ENCODE data around the gene CCDC117. TPM values are rescaled to one million over a fixed set of nuclear protein-coding genes. Genes with fewer than 3 reads are reported as not detected.

CCDC117 gene
- total RNA-seq, 2 donors from 2014 or later, result 29.5 to 54.4 TPM

DNA sequence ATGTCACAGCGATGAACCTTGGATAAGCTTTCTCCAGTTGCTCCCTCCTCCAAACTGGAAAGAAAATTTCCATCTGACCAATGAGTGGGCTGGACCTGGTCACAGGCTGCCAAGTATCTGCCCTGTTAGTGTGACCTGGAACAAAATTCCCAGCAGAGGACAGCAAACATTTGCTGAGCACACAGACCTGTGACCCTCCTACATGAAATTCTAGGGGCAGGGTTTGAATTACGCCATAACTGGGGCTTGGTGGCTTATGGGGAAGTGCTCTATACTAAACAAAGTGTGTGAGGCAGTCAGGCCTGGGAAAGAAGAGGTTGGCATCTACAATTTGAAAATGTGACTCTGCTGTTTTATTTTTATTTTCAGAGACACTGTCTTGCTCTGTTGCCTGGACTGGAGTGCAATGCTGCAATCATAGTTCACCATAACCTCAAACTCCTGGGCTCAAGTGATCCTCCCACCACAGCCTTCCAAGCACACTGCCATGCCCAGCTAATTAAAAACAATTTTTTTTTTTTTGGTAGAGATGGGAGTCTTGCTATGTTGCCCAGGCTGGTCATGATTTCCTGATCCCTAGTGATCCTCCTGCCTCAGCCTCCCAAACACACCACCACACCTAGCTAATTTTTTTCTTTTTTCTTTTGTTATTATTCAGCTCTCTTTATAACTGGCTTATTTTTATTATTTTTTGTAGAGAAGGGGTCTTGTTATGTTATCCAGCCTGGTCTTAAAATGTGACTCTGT, 41.5 kb downstream of the CCDC117 start:
- Histone ChIP-seq H3K4me1 (replicated peaks) (peaks cover 21% of the 10 kb centered on the region), H3K27me3 (replicated peaks; ENCODE audit: insufficient read depth) (no peaks in the 10 kb centered on the region), H3K4me3 (no peak overlapping the region), H3K36me3 (no peaks in the 10 kb centered on the region), H3K9me3 (no peaks in the 10 kb centered on the region), H3K27ac (peak overlapping the region; percentile 18 to 58)
- WGBS, result 64% methylated on average over 2 of the region's 2 CpGs
- TF ChIP-seq POLR2A (IDR thresholded peaks at IDR 0.05) (no peak), POLR2AphosphoS5 (IDR thresholded peaks at IDR 0.05) (peak; percentile 18)
- intact Hi-C loops (cut with DNase I), result no loop called here
- no peak for DNase-seq (ENCODE audit: low spot score)

DNA sequence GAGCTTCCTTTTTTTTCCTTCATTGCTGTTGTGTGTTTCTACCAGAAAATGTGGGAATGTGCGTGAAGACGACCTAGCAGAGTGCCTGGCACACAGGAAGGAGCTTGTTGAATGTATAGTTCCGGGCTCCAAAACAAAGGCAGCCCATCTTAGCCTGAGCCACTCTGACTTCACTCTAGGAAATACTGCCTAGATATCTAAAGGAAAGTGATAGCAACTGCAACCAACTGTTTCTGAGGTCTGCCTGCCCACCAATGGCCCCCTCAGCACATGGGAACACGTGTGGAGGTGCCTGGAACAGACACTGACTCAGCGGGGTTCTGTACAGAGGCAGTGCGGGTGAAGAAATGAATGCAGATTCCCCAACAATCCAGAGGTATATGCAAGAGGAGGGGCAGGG, 42.6 kb downstream of the CCDC117 start:
- no peak for TF ChIP-seq POLR2AphosphoS5 (IDR thresholded peaks at IDR 0.05)
- TF ChIP-seq, protein P1, sequence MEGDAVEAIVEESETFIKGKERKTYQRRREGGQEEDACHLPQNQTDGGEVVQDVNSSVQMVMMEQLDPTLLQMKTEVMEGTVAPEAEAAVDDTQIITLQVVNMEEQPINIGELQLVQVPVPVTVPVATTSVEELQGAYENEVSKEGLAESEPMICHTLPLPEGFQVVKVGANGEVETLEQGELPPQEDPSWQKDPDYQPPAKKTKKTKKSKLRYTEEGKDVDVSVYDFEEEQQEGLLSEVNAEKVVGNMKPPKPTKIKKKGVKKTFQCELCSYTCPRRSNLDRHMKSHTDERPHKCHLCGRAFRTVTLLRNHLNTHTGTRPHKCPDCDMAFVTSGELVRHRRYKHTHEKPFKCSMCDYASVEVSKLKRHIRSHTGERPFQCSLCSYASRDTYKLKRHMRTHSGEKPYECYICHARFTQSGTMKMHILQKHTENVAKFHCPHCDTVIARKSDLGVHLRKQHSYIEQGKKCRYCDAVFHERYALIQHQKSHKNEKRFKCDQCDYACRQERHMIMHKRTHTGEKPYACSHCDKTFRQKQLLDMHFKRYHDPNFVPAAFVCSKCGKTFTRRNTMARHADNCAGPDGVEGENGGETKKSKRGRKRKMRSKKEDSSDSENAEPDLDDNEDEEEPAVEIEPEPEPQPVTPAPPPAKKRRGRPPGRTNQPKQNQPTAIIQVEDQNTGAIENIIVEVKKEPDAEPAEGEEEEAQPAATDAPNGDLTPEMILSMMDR (IDR thresholded peaks at IDR 0.05), result no peak
- TF ChIP-seq POLR2A (IDR thresholded peaks at IDR 0.05), result no peak
- Histone ChIP-seq H3K27ac (peak overlapping the region in 1 of 2 donors; percentile 83), H3K4me1 (replicated peaks) (peaks cover 30% of the 10 kb centered on the region), H3K9me3 (no peaks in the 10 kb centered on the region), H3K27me3 (replicated peaks; ENCODE audit: insufficient read depth) (no peaks in the 10 kb centered on the region), H3K4me3 (no peak overlapping the region), H3K36me3 (no peaks in the 10 kb centered on the region)
- intact Hi-C loops (cut with DNase I), result no loop called here
- no peak for DNase-seq (ENCODE audit: low spot score)
- WGBS, result 69% methylated on average over 6 of the region's 6 CpGs

DNA sequence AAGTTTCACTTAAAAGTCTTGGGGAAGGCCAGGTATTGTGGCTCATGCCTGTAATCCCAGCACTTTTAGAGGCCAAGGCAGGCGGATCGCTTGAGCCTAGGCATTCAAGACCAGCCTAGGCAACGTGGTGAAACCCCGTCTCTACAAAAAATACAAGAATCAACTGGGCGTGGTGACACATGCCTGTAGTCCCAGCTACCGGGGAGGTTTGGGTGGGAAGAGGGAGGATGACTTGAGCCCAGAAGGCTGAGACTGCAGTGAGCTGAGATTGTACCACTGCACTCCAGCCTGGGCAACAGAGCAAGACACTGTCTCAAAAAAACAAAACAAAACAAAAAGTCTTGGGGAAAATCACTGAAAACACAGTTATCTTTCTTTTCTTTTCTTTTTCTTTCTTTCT, 43.2 kb downstream of the CCDC117 start:
- no peaks in the 10 kb centered on the region for H3K36me3 ChIP-seq
- WGBS, result 84% methylated on average over 6 of the region's 6 CpGs
- H3K27ac ChIP-seq, result peak overlapping the region; percentile 21 to 83
- peaks cover 30% of the 10 kb centered on the region for H3K4me1 ChIP-seq (replicated peaks)
- DNase-seq (ENCODE audit: low spot score), result no peak
- no peak for TF ChIP-seq POLR2AphosphoS5 (IDR thresholded peaks at IDR 0.05)
- no peak for TF ChIP-seq POLR2A (IDR thresholded peaks at IDR 0.05)
- TF ChIP-seq, protein P1 (IDR thresholded peaks at IDR 0.05), result no peak
- no peak overlapping the region for H3K4me3 ChIP-seq
- no peaks in the 10 kb centered on the region for H3K9me3 ChIP-seq
- intact Hi-C loops (cut with DNase I), result no loop called here
- no peaks in the 10 kb centered on the region for H3K27me3 ChIP-seq (replicated peaks; ENCODE audit: insufficient read depth)

DNA sequence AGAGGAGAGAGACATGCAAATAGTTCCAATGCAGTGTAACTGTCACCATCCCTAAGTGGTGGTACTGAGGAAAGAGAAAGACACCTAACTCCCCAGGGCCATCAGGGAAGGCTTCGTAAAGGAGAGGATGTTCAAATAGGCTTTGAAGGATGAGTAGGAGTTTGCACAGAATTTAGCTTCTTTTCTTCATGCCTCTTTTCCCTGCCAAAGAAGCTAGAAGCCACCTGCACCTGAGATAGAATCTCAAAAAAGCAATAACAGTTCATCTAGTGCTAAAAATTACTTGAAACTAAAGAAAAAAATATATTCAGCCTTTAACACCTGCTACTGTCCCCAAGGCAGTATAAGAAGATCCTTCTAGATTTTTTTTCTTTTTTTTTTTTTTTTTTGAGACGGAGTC, 44.6 kb downstream of the CCDC117 start:
- Histone ChIP-seq H3K4me3 (no peak overlapping the region), H3K4me1 (replicated peaks) (peaks cover 30% of the 10 kb centered on the region), H3K27ac (peak overlapping the region; percentile 72 to 83), H3K9me3 (no peaks in the 10 kb centered on the region), H3K27me3 (replicated peaks; ENCODE audit: insufficient read depth) (no peaks in the 10 kb centered on the region), H3K36me3 (no peaks in the 10 kb centered on the region)
- TF ChIP-seq POLR2AphosphoS5 (IDR thresholded peaks at IDR 0.05) (no peak), POLR2A (IDR thresholded peaks at IDR 0.05) (no peak)
- TF ChIP-seq, protein P1 (IDR thresholded peaks at IDR 0.05), result no peak
- DNase-seq (ENCODE audit: low spot score), result no peak
- intact Hi-C loops (cut with DNase I), result no loop called here
- 97% methylated on average over 2 of the region's 2 CpGs for WGBS

DNA sequence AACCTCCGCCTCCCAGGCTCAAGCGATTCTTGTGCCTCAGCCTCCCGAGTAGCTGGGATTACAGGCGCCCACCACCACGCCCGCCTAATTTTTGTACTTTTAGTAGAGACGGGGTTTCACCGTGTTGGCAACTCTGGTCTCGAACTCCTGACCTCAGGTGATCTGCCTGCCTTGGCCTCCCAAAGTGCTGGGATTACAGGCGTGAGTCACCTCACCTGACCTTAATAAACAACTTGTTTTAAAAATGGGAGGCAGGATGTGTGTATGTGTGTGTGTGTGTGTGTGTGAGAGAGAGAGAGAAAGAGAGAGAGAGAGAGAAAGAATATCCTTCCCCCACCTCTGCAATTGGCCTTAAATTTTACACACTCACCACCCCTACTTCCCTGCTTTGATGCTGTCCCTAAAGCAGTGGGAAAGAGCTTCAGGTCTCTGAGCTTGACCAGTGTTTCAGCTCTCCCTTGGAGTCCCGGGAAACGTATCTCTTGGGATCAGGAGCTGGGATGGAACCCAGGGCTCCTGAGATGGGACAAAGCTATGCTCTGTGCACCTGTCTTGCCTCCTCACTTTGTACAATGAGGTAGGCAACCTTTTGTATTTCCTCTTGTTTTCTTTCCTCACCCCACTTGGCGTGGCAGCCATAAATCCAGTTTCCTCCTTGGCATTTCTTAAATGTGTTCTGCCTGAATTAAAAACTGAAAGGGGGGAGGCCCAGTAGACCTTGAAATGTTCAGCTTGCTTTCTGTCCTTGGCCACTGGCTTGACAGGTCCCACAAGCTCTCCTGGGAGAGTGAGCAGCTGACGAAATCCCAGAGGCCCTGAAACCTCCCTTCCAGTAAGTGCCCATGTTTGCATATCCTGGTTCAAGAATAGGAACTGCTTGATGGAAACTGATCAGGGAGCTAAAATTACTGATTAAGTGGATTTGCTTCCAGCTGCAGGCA, 45.7 kb downstream of the CCDC117 start:
- intact Hi-C loops (cut with DNase I), result no loop called here
- Histone ChIP-seq H3K9me3 (no peaks in the 10 kb centered on the region), H3K27me3 (replicated peaks; ENCODE audit: insufficient read depth) (no peaks in the 10 kb centered on the region), H3K36me3 (no peaks in the 10 kb centered on the region), H3K27ac (peak overlapping the region; percentile 72 to 83), H3K4me1 (replicated peaks) (peaks cover 36% of the 10 kb centered on the region), H3K4me3 (no peak overlapping the region)
- 61% methylated on average over 14 of the region's 14 CpGs for WGBS
- peak; percentile 94 for DNase-seq (ENCODE audit: low spot score)
- TF ChIP-seq POLR2A (IDR thresholded peaks at IDR 0.05) (no peak), POLR2AphosphoS5 (IDR thresholded peaks at IDR 0.05) (peak; percentile 94)
